ENCODE results near the gene ITGA6.

GRCh38 chr2:172426635-172427255, 641 bp upstream of the ITGA6 start:
- TF ChIP-seq CTCF (conservative IDR thresholded peaks at IDR 0.05 in 1 of 2, IDR thresholded peaks at IDR 0.05 in 1 of 2; ENCODE audit: low read depth in 1 of 2, low read length in 2 of 2) (no peak), EZH2 (IDR thresholded peaks at IDR 0.05; ENCODE audit: low read length, missing control alignments) (no peak)

All from fibroblast of lung (primary cell).